ENCODE data around the gene KMT2C.

GRCh38 chr7:152120776-152121175, 315.0 kb downstream of the KMT2C start:
- TF ChIP-seq POLR2A (IDR thresholded peaks at IDR 0.05): no peak
- no peak for TF ChIP-seq CTCF (IDR thresholded peaks at IDR 0.05 in 4 of 5, conservative IDR thresholded peaks at IDR 0.05 in 1 of 5)

All from gastrocnemius medialis (tissue), 4 donors.